GM12874 (cell line): Measurements from ENCODE around the gene C5orf15.

Experiments
- CTCF ChIP-seq: IDR thresholded peaks from 2 replicates; pipeline ENCODE4 v1.5.1; 2011; ENCODE audit warnings: low read depth, mild to moderate bottlenecking, control low read depth, low read length, moderate library complexity; ENCODE audit not compliant: insufficient read depth

The C5orf15 gene

DNA sequence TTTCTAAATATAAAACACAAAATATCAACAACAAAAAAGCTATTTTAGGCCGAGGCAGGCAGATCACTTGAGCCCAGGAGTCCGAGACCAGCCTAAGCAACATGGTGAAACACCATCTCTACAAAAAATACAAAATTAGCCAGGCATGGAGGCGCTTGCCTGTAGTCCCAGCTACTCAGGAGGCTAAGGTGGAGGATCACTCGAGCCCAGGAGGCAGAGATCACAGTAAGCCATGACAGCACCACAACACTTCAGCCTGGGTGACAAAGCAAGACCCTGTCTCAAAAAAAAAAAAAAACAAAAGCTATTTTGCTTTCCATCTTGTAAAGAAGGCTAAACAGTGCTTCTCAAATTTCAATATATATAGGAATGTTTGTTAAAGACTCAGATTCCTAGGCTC, 11.3 kb downstream of the C5orf15 start:
- TF ChIP-seq CTCF, result no peak

DNA sequence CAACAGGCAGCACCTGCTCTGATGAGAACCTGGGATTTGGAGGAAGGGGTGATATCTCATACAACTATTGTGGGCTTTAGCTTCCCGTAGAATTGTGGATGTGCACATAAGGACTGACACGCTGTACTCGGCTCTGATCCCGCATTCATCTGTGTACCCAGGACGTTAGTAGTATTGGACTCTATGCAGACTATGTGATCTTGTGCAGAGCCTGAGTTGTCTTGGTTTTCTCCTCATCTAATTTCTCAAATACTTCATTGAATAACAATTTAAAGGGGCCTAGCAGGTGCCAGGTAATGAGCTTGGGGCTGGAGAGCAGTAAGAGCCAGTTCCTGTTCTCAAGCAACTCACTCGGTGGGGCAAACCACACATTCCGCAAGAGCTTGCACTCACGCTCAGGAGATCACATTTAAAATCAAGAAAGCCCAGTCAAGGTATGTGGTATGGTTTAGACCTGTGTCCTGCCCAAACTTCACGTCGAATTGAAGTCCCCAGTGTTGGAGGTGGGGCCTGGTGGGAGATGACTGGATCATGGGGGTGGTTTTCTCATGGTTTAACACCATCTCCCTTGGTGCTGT, 14.8 kb downstream of the C5orf15 start:
- no peak for TF ChIP-seq CTCF

DNA sequence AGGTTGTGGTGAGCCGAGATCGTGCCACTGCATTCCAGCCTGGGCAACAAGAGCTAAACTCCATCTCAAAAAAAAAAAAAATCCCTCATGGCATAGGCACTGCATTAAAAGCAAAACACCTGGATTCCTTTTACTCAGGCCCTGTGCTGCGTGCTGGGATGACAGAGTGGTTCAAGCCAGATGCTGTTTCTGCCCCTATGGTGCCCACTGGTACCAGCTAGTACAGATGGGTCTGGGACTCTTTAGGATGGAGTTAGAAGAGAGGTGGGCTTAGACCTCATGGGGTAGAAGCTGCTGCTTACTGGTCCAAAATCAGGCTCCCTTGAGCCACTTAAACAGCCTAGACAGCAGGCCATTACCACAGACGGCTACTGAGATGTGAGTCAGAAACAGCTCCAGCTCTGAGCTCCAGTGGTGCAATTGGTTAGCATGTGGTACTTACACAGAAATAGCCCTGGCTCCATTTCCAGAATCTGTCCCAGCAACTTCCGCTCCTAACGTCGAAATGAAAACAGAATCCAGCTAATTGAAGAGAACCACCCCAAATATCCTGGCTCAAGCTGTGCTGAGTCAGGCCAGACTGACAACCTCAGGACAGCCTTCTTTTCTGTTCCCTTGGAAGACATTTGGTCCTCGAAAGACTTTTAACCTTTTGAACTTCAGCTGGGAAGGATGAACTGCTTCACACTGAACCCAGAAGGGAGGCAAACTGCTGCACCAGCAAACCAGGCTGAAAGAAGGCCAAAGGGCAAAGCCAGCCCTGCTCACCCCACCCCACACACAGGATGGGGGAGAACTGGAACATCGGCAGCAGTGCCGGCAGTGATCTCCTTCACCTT, 15.5 kb downstream of the C5orf15 start:
- no peak for TF ChIP-seq CTCF

- TF ChIP-seq CTCF, result no peak
Measured at GRCh38 chr5:133950821-133951612, 17.4 kb downstream of the C5orf15 start.

DNA sequence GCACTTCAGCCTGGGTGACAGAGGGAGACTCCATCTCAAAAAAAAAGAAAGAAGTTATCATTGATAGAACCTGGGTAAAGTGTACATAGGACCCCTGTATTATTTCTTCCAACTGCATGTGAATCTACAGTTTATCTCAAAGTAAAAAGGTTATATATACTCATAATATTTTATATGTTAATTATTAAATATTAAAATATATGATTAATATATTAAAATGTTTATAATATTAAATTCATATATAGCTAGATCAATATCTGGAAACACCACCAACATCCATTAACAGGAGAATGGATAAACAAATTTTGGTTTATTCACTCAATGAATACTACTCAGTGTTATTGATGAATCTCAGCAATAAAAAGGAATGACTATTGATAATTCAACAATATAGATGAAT, 19.7 kb downstream of the C5orf15 start:
- TF ChIP-seq CTCF, result no peak

- TF ChIP-seq CTCF, result no peak
Measured at GRCh38 chr5:133947431-133947841, 21.0 kb downstream of the C5orf15 start.

DNA sequence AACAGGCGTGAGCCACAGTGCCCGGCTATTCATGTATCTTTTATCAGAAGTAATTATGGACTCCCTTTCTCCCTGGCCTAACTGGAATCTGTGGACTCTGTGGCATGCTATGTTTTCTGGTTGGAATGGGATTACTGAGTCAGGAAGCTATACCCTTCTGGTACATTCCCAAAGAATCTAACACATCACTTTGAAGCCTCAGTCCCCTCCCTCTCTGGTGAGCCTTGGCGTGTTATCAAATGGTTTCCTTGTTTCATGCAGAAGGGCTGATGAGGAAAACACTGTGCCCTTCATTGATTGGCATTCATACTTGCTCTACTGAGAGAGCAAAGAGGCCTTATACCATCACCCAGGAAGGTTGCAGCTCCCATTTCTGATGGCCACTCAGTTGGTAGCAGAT, 22.9 kb downstream of the C5orf15 start:
- TF ChIP-seq CTCF, result no peak
